ENCODE results near the gene TVP23A. TPM values are rescaled to one million over a fixed set of nuclear protein-coding genes. Genes with fewer than 3 reads are reported as not detected.

TVP23A gene
- total RNA-seq, 1 donor from 2014 or later: 0.07 TPM

GRCh38 chr16:10812312-10813098, 6.1 kb downstream of the TVP23A start:
- H3K9me3 Mint-ChIP-seq (ENCODE audit: low read depth): peaks cover 4% of the 10 kb centered on the region
- H3K4me3 Mint-ChIP-seq (ENCODE audit: unreplicated experiment): no peak overlapping the region
- no peak for TF ChIP-seq CTCF (IDR thresholded peaks at IDR 0.05)
- no peaks in the 10 kb centered on the region for H3K36me3 Mint-ChIP-seq (ENCODE audit: low read depth)
- H3K4me1 Mint-ChIP-seq (ENCODE audit: low read depth): no peaks in the 10 kb centered on the region
- no peak overlapping the region for H3K27ac Mint-ChIP-seq (ENCODE audit: unreplicated experiment)
- no peak for DNase-seq (ENCODE audit: low spot score)
- H3K27me3 Mint-ChIP-seq (ENCODE audit: low read depth): peaks cover 29% of the 10 kb centered on the region

GRCh38 chr16:10809706-10810105, 8.9 kb downstream of the TVP23A start:
- TF ChIP-seq CTCF (IDR thresholded peaks at IDR 0.05): no peak
- Mint-ChIP-seq H3K4me1 (ENCODE audit: low read depth) (no peaks in the 10 kb centered on the region), H3K27ac (ENCODE audit: unreplicated experiment) (no peak overlapping the region)

GRCh38 chr16:10808850-10809249, 9.7 kb downstream of the TVP23A start:
- DNase-seq (ENCODE audit: low spot score): no peak
- peaks cover 24% of the 10 kb centered on the region for H3K27me3 Mint-ChIP-seq (ENCODE audit: low read depth)
- peaks cover 4% of the 10 kb centered on the region for H3K9me3 Mint-ChIP-seq (ENCODE audit: low read depth)
- no peaks in the 10 kb centered on the region for H3K4me1 Mint-ChIP-seq (ENCODE audit: low read depth)
- TF ChIP-seq CTCF (IDR thresholded peaks at IDR 0.05): no peak
- H3K27ac Mint-ChIP-seq (ENCODE audit: unreplicated experiment): no peak overlapping the region
- no peaks in the 10 kb centered on the region for H3K36me3 Mint-ChIP-seq (ENCODE audit: low read depth)
- no peak overlapping the region for H3K4me3 Mint-ChIP-seq (ENCODE audit: unreplicated experiment)

More at GRCh38 chr16:10809706-10810105, 8.9 kb downstream of the TVP23A start:
- no peak for DNase-seq (ENCODE audit: low spot score)
- H3K4me3 Mint-ChIP-seq (ENCODE audit: unreplicated experiment): no peak overlapping the region
- peaks cover 25% of the 10 kb centered on the region for H3K27me3 Mint-ChIP-seq (ENCODE audit: low read depth)
- no peaks in the 10 kb centered on the region for H3K36me3 Mint-ChIP-seq (ENCODE audit: low read depth)
- peaks cover 4% of the 10 kb centered on the region for H3K9me3 Mint-ChIP-seq (ENCODE audit: low read depth)

GRCh38 chr16:10808218-10808617, 10.4 kb downstream of the TVP23A start:
- no peak overlapping the region for H3K27ac Mint-ChIP-seq (ENCODE audit: unreplicated experiment)
- H3K9me3 Mint-ChIP-seq (ENCODE audit: low read depth): peaks cover 4% of the 10 kb centered on the region
- DNase-seq (ENCODE audit: low spot score): no peak
- peaks cover 26% of the 10 kb centered on the region for H3K27me3 Mint-ChIP-seq (ENCODE audit: low read depth)
- no peak overlapping the region for H3K4me3 Mint-ChIP-seq (ENCODE audit: unreplicated experiment)
- no peak for TF ChIP-seq CTCF (IDR thresholded peaks at IDR 0.05)
- no peaks in the 10 kb centered on the region for H3K4me1 Mint-ChIP-seq (ENCODE audit: low read depth)
- no peaks in the 10 kb centered on the region for H3K36me3 Mint-ChIP-seq (ENCODE audit: low read depth)

GRCh38 chr16:10806698-10807097, 11.9 kb downstream of the TVP23A start:
- TF ChIP-seq CTCF (IDR thresholded peaks at IDR 0.05): no peak
- Mint-ChIP-seq H3K36me3 (ENCODE audit: low read depth) (no peaks in the 10 kb centered on the region), H3K4me3 (ENCODE audit: unreplicated experiment) (no peak overlapping the region), H3K27me3 (ENCODE audit: low read depth) (peaks cover 24% of the 10 kb centered on the region), H3K27ac (ENCODE audit: unreplicated experiment) (no peak overlapping the region), H3K4me1 (ENCODE audit: low read depth) (no peaks in the 10 kb centered on the region), H3K9me3 (ENCODE audit: low read depth) (peaks cover 4% of the 10 kb centered on the region)
- no peak for DNase-seq (ENCODE audit: low spot score)

Data from chondrocyte (in vitro differentiated cells).